HG02884 (cell line): ENCODE data around the gene CMTM4.
"Not testable (repeated sequence)": the region's sequence is repeated elsewhere in the genome, so short reads cannot be mapped to it uniquely, and the experiment has no call there.

ENCODE experiments used
- ATAC-seq: cut with Tn5 transposase; IDR thresholded peaks from one replicate; pipeline ENCODE4 v1.9.1; 2021; ENCODE audit warnings: mild to moderate bottlenecking, moderate library complexity; ENCODE audit not compliant: unreplicated experiment

The CMTM4 gene

GRCh38 chr16:66649167-66649566, 47.4 kb downstream of the CMTM4 start:
- ATAC-seq: no peak

- ATAC-seq: no peak
Measured at GRCh38 chr16:66647866-66648265, 48.7 kb downstream of the CMTM4 start.

GRCh38 chr16:66641387-66641786, 55.2 kb downstream of the CMTM4 start:
- no peak for ATAC-seq

GRCh38 chr16:66640724-66641314, 55.7 kb downstream of the CMTM4 start:
- no peak for ATAC-seq

- ATAC-seq: no peak
Measured at GRCh38 chr16:66639091-66639885, 57.3 kb downstream of the CMTM4 start.

GRCh38 chr16:66637806-66638205, 58.7 kb downstream of the CMTM4 start:
- ATAC-seq: no peak

- no peak for ATAC-seq
Measured at GRCh38 chr16:66636199-66636598, 60.3 kb downstream of the CMTM4 start.

- no peak for ATAC-seq
Measured at GRCh38 chr16:66635406-66635805, 61.1 kb downstream of the CMTM4 start.

- no peak for ATAC-seq
Measured at GRCh38 chr16:66634527-66635196, 61.9 kb downstream of the CMTM4 start.

- ATAC-seq: not testable (repeated sequence)
Measured at GRCh38 chr16:66631558-66631957, 65.0 kb downstream of the CMTM4 start.

- not testable (repeated sequence) for ATAC-seq
Measured at GRCh38 chr16:66630561-66631260, 65.8 kb downstream of the CMTM4 start.

- ATAC-seq: no peak
Measured at GRCh38 chr16:66629856-66630255, 66.7 kb downstream of the CMTM4 start.

- ATAC-seq: not testable (repeated sequence)
Measured at GRCh38 chr16:66627611-66628378, 68.7 kb downstream of the CMTM4 start.

GRCh38 chr16:66623755-66624154, 72.8 kb downstream of the CMTM4 start:
- no peak for ATAC-seq

GRCh38 chr16:66622863-66623262, 73.7 kb downstream of the CMTM4 start:
- no peak for ATAC-seq

GRCh38 chr16:66621973-66622372, 74.6 kb downstream of the CMTM4 start:
- no peak for ATAC-seq

GRCh38 chr16:66620429-66620795, 76.1 kb downstream of the CMTM4 start:
- ATAC-seq: no peak

GRCh38 chr16:66619534-66620428, 76.8 kb downstream of the CMTM4 start:
- no peak for ATAC-seq

- ATAC-seq: no peak
Measured at GRCh38 chr16:66618588-66619375, 77.8 kb downstream of the CMTM4 start.
